Measurements from ENCODE around the gene ERBB4.
"Not testable (repeated sequence)": the region's sequence is repeated elsewhere in the genome, so short reads cannot be mapped to it uniquely, and the experiment has no call there.

ERBB4 gene

GRCh38 chr2:211760103-211760502 lies 778.5 kb downstream of the ERBB4 start:
- no peak for DNase-seq (ENCODE audit: extremely low read depth in 1 of 2, low read depth in 1 of 2)

GRCh38 chr2:211756266-211756665 lies 782.3 kb downstream of the ERBB4 start:
- no peak for DNase-seq (ENCODE audit: extremely low read depth in 1 of 2, low read depth in 1 of 2)

GRCh38 chr2:211755187-211755586 lies 783.4 kb downstream of the ERBB4 start:
- no peak for DNase-seq (ENCODE audit: extremely low read depth in 1 of 2, low read depth in 1 of 2)

DNA sequence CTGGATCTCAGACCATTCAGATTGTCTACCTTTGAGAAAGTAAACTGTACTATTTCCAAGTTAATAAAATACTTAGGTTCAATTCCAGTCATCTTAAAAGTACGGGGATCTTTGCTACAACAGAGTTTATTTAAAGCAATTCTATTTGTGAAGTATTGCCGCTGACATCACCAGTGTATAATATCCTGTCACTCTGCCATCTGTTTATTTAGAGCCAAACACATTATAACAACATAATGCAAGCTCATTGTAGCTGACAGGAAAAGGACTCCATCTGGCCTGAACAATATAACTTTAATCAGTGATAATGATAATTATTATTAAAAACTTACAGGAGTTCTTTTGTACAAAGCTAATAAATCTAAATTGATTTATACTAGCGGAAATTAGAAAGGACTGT lies 786.8 kb downstream of the ERBB4 start:
- no peak for DNase-seq (ENCODE audit: extremely low read depth in 1 of 2, low read depth in 1 of 2)

GRCh38 chr2:211748339-211748738 lies 790.3 kb downstream of the ERBB4 start:
- no peak for DNase-seq (ENCODE audit: extremely low read depth in 1 of 2, low read depth in 1 of 2)

DNA sequence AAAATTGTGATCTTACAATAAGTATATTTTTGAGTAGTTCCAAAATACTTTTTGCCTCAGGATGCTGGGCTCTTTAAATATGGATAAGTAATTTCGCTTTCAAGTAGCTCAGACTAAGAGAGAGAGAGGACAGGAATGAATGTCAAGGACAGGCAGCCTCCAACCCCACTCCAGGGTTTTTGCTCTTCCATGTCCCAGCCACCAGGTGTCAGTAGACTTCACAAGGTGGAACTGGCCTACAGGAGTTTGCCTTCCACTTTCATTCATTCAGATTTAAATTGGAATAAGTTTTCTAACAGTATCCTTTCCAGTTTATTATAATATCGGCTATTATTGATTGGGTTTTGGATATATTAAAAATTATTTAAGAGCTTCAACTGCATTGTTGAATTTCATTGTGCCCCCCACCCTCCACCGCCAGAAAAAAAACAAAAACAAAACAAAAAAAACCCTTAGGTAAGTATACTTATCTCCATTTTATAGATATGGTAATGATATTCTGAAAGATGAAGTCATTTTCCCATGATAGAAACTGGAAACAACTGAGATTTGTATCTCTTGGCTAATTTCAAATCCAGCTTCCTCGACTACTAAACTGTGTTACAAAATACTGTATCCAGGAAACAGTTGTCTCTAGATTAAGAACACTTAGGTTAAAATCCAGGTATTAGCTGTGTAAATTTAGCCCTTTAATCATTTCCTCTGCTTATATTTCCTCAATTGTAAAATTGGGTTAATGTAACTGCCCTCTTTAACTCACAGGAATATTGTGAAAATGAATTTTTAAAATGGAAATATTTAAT lies 793.1 kb downstream of the ERBB4 start:
- no peak for DNase-seq (ENCODE audit: extremely low read depth in 1 of 2, low read depth in 1 of 2)

GRCh38 chr2:211744379-211744778 lies 794.2 kb downstream of the ERBB4 start:
- DNase-seq (ENCODE audit: extremely low read depth in 1 of 2, low read depth in 1 of 2), result no peak

DNA sequence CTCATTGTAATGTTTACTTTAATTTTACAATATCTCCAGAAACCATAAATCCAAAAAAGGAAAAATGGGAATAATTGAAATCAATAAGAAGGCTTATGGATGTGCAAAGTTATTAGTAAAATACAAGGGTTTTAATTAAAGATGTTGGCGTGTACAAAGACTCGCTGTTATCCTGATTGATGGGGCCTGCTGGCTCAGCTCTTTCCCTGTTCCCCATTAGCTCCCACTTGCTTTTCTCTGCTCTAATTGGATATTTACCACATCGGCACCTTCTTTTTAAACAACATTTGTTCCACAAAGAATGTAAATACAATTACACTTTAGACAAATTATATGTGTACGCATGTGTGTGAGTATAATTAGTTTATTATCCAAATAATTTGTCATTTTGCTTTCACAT lies 796.6 kb downstream of the ERBB4 start:
- no peak for DNase-seq (ENCODE audit: extremely low read depth in 1 of 2, low read depth in 1 of 2)

DNA sequence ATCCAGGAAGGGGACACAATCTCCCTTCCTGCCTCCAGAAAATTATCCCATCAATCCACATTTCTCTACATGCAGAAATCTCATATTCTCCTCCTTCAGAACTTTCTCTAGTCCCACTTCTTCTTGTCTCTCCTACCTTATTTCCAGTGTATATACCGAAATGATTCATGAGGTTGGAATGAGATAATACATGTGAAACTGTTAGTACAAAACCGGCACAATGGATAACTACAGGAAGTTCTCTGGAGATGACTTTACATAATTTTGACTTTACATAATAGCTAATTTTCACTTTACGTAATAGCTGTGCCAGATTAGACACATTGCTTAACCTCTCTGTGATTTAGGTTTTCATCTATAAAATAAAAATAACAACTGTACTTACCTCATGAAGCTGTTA lies 801.3 kb downstream of the ERBB4 start:
- no peak for DNase-seq (ENCODE audit: extremely low read depth in 1 of 2, low read depth in 1 of 2)

GRCh38 chr2:211730215-211730614 lies 808.4 kb downstream of the ERBB4 start:
- no peak for DNase-seq (ENCODE audit: extremely low read depth in 1 of 2, low read depth in 1 of 2)

DNA sequence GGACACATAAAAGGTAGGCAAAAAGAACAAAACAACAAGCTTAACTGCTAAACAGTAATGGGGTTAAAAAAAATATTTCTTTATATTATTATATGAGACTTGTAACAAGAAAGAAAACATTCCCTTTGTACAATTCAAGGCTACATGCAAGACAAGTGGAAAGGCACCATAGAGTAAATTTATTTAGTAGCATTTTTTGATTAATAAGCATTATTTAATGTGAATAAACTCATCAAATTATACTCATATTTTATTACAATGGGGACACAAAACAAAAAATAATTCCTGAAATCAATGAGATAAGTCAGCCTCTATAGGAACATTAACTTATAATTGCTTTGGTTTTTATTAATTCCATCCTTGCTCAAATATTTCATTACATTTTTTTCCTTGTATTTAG lies 809.2 kb downstream of the ERBB4 start:
- DNase-seq (ENCODE audit: extremely low read depth in 1 of 2, low read depth in 1 of 2), result no peak

GRCh38 chr2:211724933-211725332 lies 813.7 kb downstream of the ERBB4 start:
- DNase-seq (ENCODE audit: extremely low read depth in 1 of 2, low read depth in 1 of 2), result no peak

DNA sequence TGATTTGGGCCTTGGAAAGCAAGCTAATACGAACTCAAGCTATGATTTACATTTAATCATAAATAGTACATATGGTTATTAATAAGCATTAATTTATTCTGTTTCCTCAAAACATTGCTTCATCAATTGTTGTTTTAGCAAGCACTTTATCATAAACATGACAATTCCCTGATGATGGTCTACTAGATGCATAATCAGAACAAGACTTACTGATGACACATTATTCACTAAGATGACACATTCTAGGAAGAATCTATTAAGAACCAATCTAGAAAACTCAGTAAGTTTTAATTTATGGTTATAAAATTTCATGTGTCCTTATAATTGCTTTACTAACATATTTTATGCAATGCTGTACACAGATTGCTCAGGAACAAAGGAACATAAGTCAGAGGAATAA lies 815.2 kb downstream of the ERBB4 start:
- no peak for DNase-seq (ENCODE audit: extremely low read depth in 1 of 2, low read depth in 1 of 2)

GRCh38 chr2:211722928-211723327 lies 815.7 kb downstream of the ERBB4 start:
- DNase-seq (ENCODE audit: extremely low read depth in 1 of 2, low read depth in 1 of 2), result no peak

- not testable (repeated sequence) for DNase-seq (ENCODE audit: extremely low read depth in 1 of 2, low read depth in 1 of 2)
These were observed 816.7 kb downstream of the ERBB4 start for GRCh38 chr2:211721874-211722273.

- no peak for DNase-seq (ENCODE audit: extremely low read depth in 1 of 2, low read depth in 1 of 2)
These were observed 829.2 kb downstream of the ERBB4 start for GRCh38 chr2:211709389-211709788.

GRCh38 chr2:211692689-211693088 lies 845.9 kb downstream of the ERBB4 start:
- DNase-seq (ENCODE audit: extremely low read depth in 1 of 2, low read depth in 1 of 2), result no peak

GRCh38 chr2:211690736-211691135 lies 847.9 kb downstream of the ERBB4 start:
- DNase-seq (ENCODE audit: extremely low read depth in 1 of 2, low read depth in 1 of 2), result no peak

DNA sequence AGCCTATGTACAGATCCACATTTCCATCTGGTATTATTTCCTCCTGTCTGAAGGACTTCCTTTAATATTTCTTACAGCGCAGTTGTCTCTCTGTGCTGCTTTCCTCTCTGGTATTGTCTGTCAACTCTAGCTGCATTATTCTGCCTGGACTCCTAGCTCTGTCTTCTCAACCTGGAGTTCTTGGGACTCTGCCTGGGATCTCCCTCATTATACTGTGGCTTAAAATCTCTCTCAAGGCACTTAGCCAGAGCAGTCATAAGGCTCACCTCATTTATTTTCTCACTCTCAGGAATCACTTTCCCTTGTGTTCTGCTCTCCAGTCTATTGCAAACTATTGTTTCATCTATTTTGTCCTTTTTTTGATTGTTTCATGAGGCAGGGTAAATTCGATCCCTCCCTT lies 850.4 kb downstream of the ERBB4 start:
- DNase-seq (ENCODE audit: extremely low read depth in 1 of 2, low read depth in 1 of 2), result no peak

DNA sequence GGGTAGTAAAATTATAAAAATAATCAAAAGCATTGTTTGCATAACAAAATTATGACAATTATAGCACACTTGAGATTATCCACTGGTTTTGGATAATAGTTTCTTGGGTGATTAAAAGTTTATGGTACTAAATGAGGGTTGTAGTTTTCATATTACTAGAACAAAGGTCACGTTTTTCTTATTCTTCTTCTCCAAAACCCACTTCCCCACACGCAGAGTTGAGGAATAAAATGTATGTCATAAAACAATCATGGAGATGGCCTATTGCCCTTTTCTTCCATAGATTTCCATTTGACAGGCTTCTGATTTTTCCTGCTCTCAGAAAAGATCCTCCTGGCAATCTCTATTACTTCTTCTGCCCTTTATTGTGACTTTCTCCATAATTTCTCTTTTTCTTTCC lies 863.9 kb downstream of the ERBB4 start:
- DNase-seq (ENCODE audit: extremely low read depth in 1 of 2, low read depth in 1 of 2), result no peak

GRCh38 chr2:211673133-211673905 lies 865.3 kb downstream of the ERBB4 start:
- DNase-seq (ENCODE audit: extremely low read depth in 1 of 2, low read depth in 1 of 2), result no peak

GRCh38 chr2:211671977-211672376 lies 866.6 kb downstream of the ERBB4 start:
- no peak for DNase-seq (ENCODE audit: extremely low read depth in 1 of 2, low read depth in 1 of 2)
